WTC11 (cell line): ENCODE measurements around the gene MATR3. TPM values are rescaled to one million over a fixed set of nuclear protein-coding genes. Genes with fewer than 3 reads are reported as not detected.

ENCODE experiments used
- ATAC-seq: fragments of 200-7000 bp; cut with Tn5 transposase; 2 replicates; pipeline ENCODE4 v1.10.0; 2021; ENCODE audit warnings: mild to moderate bottlenecking, moderate library complexity
- CTCF ChIA-PET: fragments of 300-600 bp; sonication (Branson Sonifier 250); formaldehyde crosslinking; loops from one replicate; lab custom pipeline; 2021; ENCODE audit warnings: antibody characterized with exemption; lab: Charles Lee
- POLR2A ChIA-PET: fragments of 350-600 bp; sonication (Branson Sonifier 250); formaldehyde crosslinking; loops from one replicate; lab custom pipeline; 2021; ENCODE audit warnings: antibody characterized with exemption; lab: Charles Lee
- DNase-seq: peaks from one replicate; pipeline ENCODE4 v3.0.0; 2021; ENCODE audit warnings: low spot score
- H3K27ac Mint-ChIP-seq: 2 replicates; pipeline ENCODE4 v1.8.0; 2021; ENCODE audit warnings: mixed read lengths
- H3K27me3 Mint-ChIP-seq: 2 replicates; pipeline ENCODE4 v1.8.0; 2021; ENCODE audit warnings: low read depth, mild to moderate bottlenecking, moderate library complexity, mixed read lengths
- H3K36me3 Mint-ChIP-seq: 2 replicates; pipeline ENCODE4 v1.8.0; 2021; ENCODE audit warnings: mixed read lengths
- H3K4me1 Mint-ChIP-seq: 2 replicates; pipeline ENCODE4 v1.8.0; 2022; ENCODE audit warnings: mixed read lengths
- H3K4me3 Mint-ChIP-seq: 2 replicates; pipeline ENCODE4 v1.8.0; 2021; ENCODE audit warnings: mild to moderate bottlenecking, moderate library complexity, mixed read lengths
- H3K9me3 Mint-ChIP-seq: 2 replicates; pipeline ENCODE4 v1.8.0; 2021; ENCODE audit warnings: mixed read lengths
- FOXJ3 ChIP-seq: sonication (generic); formaldehyde crosslinking; IDR thresholded peaks from 2 replicates; pipeline ENCODE4 v1.9.0; 2021; ENCODE audit warnings: missing genetic modification reagents, mild to moderate bottlenecking, borderline replicate concordance
- GABPB1 ChIP-seq: sonication (generic); formaldehyde crosslinking; IDR thresholded peaks from 2 replicates; pipeline ENCODE4 v1.8.1; 2023; ENCODE audit warnings: mild to moderate bottlenecking, missing genetic modification reagents
- HMGA2 ChIP-seq: fragments of 250-450 bp; sonication (Bioruptor Pico); IDR thresholded peaks from 2 replicates; pipeline ENCODE4 v1.4.0; 2021; ENCODE audit warnings: mild to moderate bottlenecking, moderate library complexity
- IRF2 ChIP-seq: sonication (generic); formaldehyde crosslinking; IDR thresholded peaks from 2 replicates; pipeline ENCODE4 v1.8.0; 2022; ENCODE audit warnings: low read depth, missing genetic modification reagents, borderline replicate concordance
- KAT7 ChIP-seq: sonication (generic); formaldehyde crosslinking; IDR thresholded peaks from 2 replicates; pipeline ENCODE4 v1.8.1; 2023; ENCODE audit warnings: missing genetic modification reagents, mild to moderate bottlenecking, borderline replicate concordance
- MYBL2 ChIP-seq: sonication (generic); formaldehyde crosslinking; IDR thresholded peaks from 2 replicates; pipeline ENCODE4 v1.8.1; 2023; ENCODE audit warnings: mild to moderate bottlenecking, moderate library complexity, missing genetic modification reagents
- NFATC4 ChIP-seq: fragments of 250-450 bp; sonication (Bioruptor Pico); IDR thresholded peaks from 2 replicates; pipeline ENCODE4 v1.9.0; 2021; ENCODE audit warnings: mild to moderate bottlenecking
- OVOL2 ChIP-seq: fragments of 250-450 bp; sonication (Bioruptor Pico); IDR thresholded peaks from 2 replicates; pipeline ENCODE4 v1.9.0; 2021; ENCODE audit warnings: mild to moderate bottlenecking, borderline replicate concordance
- RELA ChIP-seq: sonication (generic); formaldehyde crosslinking; IDR thresholded peaks from 2 replicates; pipeline ENCODE4 v1.8.1; 2022; ENCODE audit warnings: missing genetic modification reagents, mild to moderate bottlenecking, borderline replicate concordance
- SMAD4 ChIP-seq: sonication (generic); formaldehyde crosslinking; IDR thresholded peaks from 2 replicates; pipeline ENCODE4 v1.8.0; 2022; ENCODE audit warnings: mild to moderate bottlenecking, missing genetic modification reagents
- TCF7 ChIP-seq: sonication (generic); formaldehyde crosslinking; IDR thresholded peaks from 2 replicates; pipeline ENCODE4 v1.8.0; 2022; ENCODE audit warnings: mild to moderate bottlenecking, low read depth, missing genetic modification reagents, moderate library complexity
- TP53 ChIP-seq: sonication (generic); formaldehyde crosslinking; IDR thresholded peaks from 2 replicates; pipeline ENCODE4 v1.8.1; 2023; ENCODE audit warnings: mild to moderate bottlenecking, missing genetic modification reagents
- ZBTB21 ChIP-seq: sonication (generic); formaldehyde crosslinking; IDR thresholded peaks from 2 replicates; pipeline ENCODE4 v1.8.1; 2023; ENCODE audit warnings: mild to moderate bottlenecking, missing genetic modification reagents, borderline replicate concordance
- ZNF121 ChIP-seq: sonication (generic); formaldehyde crosslinking; IDR thresholded peaks from 2 replicates; pipeline ENCODE4 v1.8.0; 2023; ENCODE audit warnings: missing genetic modification reagents
- ZNF138 ChIP-seq: sonication (generic); formaldehyde crosslinking; conservative IDR thresholded peaks from 2 replicates; pipeline ENCODE4 v1.8.1; 2022; ENCODE audit warnings: mild to moderate bottlenecking, moderate library complexity, missing genetic modification reagents
- ZNF232 ChIP-seq: sonication (generic); formaldehyde crosslinking; IDR thresholded peaks from 2 replicates; pipeline ENCODE4 v1.8.0; 2022; ENCODE audit warnings: mild to moderate bottlenecking, missing genetic modification reagents
- ZNF396 ChIP-seq: fragments of 250-450 bp; sonication (Bioruptor Pico); IDR thresholded peaks from 2 replicates; pipeline ENCODE4 v1.8.0; 2021; ENCODE audit warnings: mild to moderate bottlenecking, moderate library complexity, borderline replicate concordance
- total RNA-seq: library from RNA; stranded (reverse); gene quantifications from 3 replicates; pipeline ENCODE4 v1.2.3, GENCODE V29; 2021
- TF ChIP-seq, protein P1 (sequence below): fragments of 250-450 bp; sonication (Bioruptor Pico); IDR thresholded peaks from 2 replicates; pipeline ENCODE4 v2.1.2; 2022; ENCODE audit warnings: mild to moderate bottlenecking, moderate library complexity
- TF ChIP-seq, protein P2 (sequence below): sonication (generic); formaldehyde crosslinking; IDR thresholded peaks from 2 replicates; pipeline ENCODE4 v1.8.0; 2022; ENCODE audit warnings: mild to moderate bottlenecking, missing genetic modification reagents
- TF ChIP-seq, protein P3 (sequence below): fragments of 200-600 bp; IDR thresholded peaks from 2 replicates; pipeline ENCODE4 v1.8.0; 2022; ENCODE audit warnings: antibody characterized with exemption
- TF ChIP-seq, protein P4 (sequence below): sonication (generic); formaldehyde crosslinking; IDR thresholded peaks from 2 replicates; pipeline ENCODE4 v1.8.1; 2022; ENCODE audit warnings: missing genetic modification reagents, borderline replicate concordance
- TF ChIP-seq, protein P5 (sequence below): sonication (generic); formaldehyde crosslinking; IDR thresholded peaks from 2 replicates; pipeline ENCODE4 v1.8.0; 2022; ENCODE audit warnings: mild to moderate bottlenecking, missing genetic modification reagents
- TF ChIP-seq, protein P6 (sequence below): sonication (generic); formaldehyde crosslinking; IDR thresholded peaks from 2 replicates; pipeline ENCODE4 v1.8.1; 2022; ENCODE audit warnings: low read depth, mild to moderate bottlenecking, moderate library complexity, missing genetic modification reagents, borderline replicate concordance
- TF ChIP-seq, protein P7 (sequence below): sonication (generic); formaldehyde crosslinking; conservative IDR thresholded peaks from 2 replicates; pipeline ENCODE4 v1.8.1; 2022; ENCODE audit warnings: mild to moderate bottlenecking, missing genetic modification reagents
- TF ChIP-seq, protein P8 (sequence below): fragments of 250-450 bp; sonication (Bioruptor Pico); IDR thresholded peaks from 2 replicates; pipeline ENCODE4 v1.9.0; 2021; ENCODE audit warnings: moderate library complexity, mild to moderate bottlenecking, inconsistent platforms, borderline replicate concordance
- TF ChIP-seq, protein P9 (sequence below): sonication (generic); formaldehyde crosslinking; IDR thresholded peaks from 2 replicates; pipeline ENCODE4 v1.8.0; 2023; ENCODE audit warnings: missing genetic modification reagents

MATR3 gene
- total RNA-seq, 1 experiment from 2014 or later = 290 TPM

DNA sequence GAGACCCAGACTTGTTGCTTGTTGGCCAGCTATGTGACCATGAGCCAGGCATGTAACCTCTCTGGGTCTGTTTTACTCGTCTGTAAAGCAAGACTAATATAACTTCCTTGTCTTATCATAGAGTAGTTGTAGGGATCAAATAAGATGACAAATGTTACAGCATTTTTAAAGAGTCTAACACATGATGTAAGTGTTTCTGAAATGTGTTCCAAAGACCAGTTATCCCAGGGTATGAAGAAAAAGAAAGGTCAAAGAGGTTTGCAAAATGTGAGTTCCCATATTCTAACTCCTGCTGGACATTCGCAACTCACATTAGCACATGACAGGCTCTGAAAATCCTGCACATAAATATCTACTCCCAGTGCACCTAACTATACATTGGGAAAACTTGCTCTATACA is 28.5 kb upstream of the MATR3 start:
- no peak for DNase-seq
- CTCF ChIA-PET = interaction anchor here (1.4 kb wide), 1 partner anchor 14 kb away, joined by 3 read pairs; no protein-coding TSS in a partner anchor
- no peak overlapping the region for H3K4me3 Mint-ChIP-seq
- no peak for TF ChIP-seq ZNF396 (CRISPR knock-in tag)
- TF ChIP-seq TCF7 = no peak
- TF ChIP-seq KAT7 = no peak
- no peak for TF ChIP-seq RELA (CRISPR knock-in tag)
- TF ChIP-seq OVOL2 (CRISPR knock-in tag) = no peak
- TF ChIP-seq TP53 (CRISPR knock-in tag) = no peak
- TF ChIP-seq HMGA2 (CRISPR knock-in tag) = no peak
- TF ChIP-seq, protein P1, sequence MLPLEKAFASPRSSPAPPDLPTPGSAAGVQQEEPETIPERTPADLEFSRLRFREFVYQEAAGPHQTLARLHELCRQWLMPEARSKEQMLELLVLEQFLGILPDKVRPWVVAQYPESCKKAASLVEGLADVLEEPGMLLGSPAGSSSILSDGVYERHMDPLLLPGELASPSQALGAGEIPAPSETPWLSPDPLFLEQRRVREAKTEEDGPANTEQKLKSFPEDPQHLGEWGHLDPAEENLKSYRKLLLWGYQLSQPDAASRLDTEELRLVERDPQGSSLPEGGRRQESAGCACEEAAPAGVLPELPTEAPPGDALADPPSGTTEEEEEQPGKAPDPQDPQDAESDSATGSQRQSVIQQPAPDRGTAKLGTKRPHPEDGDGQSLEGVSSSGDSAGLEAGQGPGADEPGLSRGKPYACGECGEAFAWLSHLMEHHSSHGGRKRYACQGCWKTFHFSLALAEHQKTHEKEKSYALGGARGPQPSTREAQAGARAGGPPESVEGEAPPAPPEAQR (CRISPR knock-in tag) = no peak
- TF ChIP-seq, protein P2, sequence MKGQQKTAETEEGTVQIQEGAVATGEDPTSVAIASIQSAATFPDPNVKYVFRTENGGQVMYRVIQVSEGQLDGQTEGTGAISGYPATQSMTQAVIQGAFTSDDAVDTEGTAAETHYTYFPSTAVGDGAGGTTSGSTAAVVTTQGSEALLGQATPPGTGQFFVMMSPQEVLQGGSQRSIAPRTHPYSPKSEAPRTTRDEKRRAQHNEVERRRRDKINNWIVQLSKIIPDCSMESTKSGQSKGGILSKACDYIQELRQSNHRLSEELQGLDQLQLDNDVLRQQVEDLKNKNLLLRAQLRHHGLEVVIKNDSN (CRISPR knock-in tag) = no peak
- TF ChIP-seq MYBL2 (CRISPR knock-in tag) = no peak
- TF ChIP-seq ZNF138 (CRISPR knock-in tag) = no peak
- TF ChIP-seq, protein P3, sequence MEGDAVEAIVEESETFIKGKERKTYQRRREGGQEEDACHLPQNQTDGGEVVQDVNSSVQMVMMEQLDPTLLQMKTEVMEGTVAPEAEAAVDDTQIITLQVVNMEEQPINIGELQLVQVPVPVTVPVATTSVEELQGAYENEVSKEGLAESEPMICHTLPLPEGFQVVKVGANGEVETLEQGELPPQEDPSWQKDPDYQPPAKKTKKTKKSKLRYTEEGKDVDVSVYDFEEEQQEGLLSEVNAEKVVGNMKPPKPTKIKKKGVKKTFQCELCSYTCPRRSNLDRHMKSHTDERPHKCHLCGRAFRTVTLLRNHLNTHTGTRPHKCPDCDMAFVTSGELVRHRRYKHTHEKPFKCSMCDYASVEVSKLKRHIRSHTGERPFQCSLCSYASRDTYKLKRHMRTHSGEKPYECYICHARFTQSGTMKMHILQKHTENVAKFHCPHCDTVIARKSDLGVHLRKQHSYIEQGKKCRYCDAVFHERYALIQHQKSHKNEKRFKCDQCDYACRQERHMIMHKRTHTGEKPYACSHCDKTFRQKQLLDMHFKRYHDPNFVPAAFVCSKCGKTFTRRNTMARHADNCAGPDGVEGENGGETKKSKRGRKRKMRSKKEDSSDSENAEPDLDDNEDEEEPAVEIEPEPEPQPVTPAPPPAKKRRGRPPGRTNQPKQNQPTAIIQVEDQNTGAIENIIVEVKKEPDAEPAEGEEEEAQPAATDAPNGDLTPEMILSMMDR = no peak
- TF ChIP-seq, protein P4, sequence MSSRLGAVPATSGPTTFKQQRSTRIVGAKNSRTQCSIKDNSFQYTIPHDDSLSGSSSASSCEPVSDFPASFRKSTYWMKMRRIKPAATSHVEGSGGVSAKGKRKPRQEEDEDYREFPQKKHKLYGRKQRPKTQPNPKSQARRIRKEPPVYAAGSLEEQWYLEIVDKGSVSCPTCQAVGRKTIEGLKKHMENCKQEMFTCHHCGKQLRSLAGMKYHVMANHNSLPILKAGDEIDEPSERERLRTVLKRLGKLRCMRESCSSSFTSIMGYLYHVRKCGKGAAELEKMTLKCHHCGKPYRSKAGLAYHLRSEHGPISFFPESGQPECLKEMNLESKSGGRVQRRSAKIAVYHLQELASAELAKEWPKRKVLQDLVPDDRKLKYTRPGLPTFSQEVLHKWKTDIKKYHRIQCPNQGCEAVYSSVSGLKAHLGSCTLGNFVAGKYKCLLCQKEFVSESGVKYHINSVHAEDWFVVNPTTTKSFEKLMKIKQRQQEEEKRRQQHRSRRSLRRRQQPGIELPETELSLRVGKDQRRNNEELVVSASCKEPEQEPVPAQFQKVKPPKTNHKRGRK (CRISPR knock-in tag) = no peak
- no peak for TF ChIP-seq NFATC4
- H3K27me3 Mint-ChIP-seq = no peaks in the 10 kb centered on the region; the same call in 1 of the 2 replicates
- H3K4me1 Mint-ChIP-seq = peaks cover 23% of the 10 kb centered on the region
- POLR2A ChIA-PET = no interaction called here
- H3K36me3 Mint-ChIP-seq = no peaks in the 10 kb centered on the region
- H3K27ac Mint-ChIP-seq = no peak overlapping the region
- H3K9me3 Mint-ChIP-seq = no peaks in the 10 kb centered on the region
- no peak for ATAC-seq

DNA sequence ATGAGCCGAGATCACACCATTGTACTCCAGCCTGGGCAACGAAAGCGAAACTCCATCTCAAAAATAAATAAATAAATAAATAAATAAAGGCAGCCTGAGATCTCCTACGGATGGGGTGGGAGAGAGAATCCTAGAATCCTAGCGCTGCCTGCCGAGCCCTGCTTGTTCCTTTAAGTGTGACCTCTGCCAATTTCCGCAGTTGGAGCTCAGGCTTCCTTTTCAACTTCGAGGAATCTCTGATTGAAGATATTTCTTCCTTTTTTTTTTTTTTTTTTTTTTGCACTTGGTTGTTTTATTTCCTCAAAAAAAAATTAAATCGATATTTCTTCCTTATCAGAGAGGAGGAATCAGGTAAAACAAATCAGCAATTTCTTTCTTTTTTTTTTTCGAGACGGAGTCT is 27.3 kb upstream of the MATR3 start:
- ATAC-seq = no peak
- no peak for DNase-seq
- H3K27me3 Mint-ChIP-seq = no peaks in the 10 kb centered on the region
- no peak overlapping the region for H3K4me3 Mint-ChIP-seq
- H3K9me3 Mint-ChIP-seq = no peaks in the 10 kb centered on the region
- H3K27ac Mint-ChIP-seq = no peak overlapping the region
- H3K4me1 Mint-ChIP-seq = peaks cover 23% of the 10 kb centered on the region
- CTCF ChIA-PET = interaction anchor here (1.2 to 1.4 kb wide), 2 partner anchors 15 to 515 kb away, joined by 3 read pairs; no protein-coding TSS in a partner anchor
- POLR2A ChIA-PET = interaction anchor here (0.6 to 0.8 kb wide), 3 partner anchors 30 to 719 kb away, joined by 3 to 9 read pairs (median 8); no protein-coding TSS in a partner anchor
- H3K36me3 Mint-ChIP-seq = no peaks in the 10 kb centered on the region
- TF ChIP-seq, protein P5, sequence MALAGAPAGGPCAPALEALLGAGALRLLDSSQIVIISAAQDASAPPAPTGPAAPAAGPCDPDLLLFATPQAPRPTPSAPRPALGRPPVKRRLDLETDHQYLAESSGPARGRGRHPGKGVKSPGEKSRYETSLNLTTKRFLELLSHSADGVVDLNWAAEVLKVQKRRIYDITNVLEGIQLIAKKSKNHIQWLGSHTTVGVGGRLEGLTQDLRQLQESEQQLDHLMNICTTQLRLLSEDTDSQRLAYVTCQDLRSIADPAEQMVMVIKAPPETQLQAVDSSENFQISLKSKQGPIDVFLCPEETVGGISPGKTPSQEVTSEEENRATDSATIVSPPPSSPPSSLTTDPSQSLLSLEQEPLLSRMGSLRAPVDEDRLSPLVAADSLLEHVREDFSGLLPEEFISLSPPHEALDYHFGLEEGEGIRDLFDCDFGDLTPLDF (CRISPR knock-in tag) = no peak
- TF ChIP-seq, protein P6, sequence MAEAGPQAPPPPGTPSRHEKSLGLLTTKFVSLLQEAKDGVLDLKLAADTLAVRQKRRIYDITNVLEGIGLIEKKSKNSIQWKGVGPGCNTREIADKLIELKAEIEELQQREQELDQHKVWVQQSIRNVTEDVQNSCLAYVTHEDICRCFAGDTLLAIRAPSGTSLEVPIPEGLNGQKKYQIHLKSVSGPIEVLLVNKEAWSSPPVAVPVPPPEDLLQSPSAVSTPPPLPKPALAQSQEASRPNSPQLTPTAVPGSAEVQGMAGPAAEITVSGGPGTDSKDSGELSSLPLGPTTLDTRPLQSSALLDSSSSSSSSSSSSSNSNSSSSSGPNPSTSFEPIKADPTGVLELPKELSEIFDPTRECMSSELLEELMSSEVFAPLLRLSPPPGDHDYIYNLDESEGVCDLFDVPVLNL (CRISPR knock-in tag) = no peak
- TF ChIP-seq, protein P7, sequence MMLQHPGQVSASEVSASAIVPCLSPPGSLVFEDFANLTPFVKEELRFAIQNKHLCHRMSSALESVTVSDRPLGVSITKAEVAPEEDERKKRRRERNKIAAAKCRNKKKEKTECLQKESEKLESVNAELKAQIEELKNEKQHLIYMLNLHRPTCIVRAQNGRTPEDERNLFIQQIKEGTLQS (CRISPR knock-in tag) = no peak
- TF ChIP-seq, protein P8, sequence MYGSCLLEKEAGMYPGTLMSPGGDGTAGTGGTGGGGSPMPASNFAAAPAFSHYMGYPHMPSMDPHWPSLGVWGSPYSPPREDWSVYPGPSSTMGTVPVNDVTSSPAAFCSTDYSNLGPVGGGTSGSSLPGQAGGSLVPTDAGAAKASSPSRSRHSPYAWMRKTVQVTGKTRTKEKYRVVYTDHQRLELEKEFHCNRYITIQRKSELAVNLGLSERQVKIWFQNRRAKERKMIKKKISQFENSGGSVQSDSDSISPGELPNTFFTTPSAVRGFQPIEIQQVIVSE (CRISPR knock-in tag) = no peak
- TF ChIP-seq ZNF232 (CRISPR knock-in tag) (no peak), ZBTB21 (CRISPR knock-in tag) (no peak), IRF2 (CRISPR knock-in tag) (no peak), FOXJ3 (CRISPR knock-in tag) (no peak), SMAD4 (CRISPR knock-in tag) (no peak), GABPB1 (CRISPR knock-in tag) (no peak), ZNF121 (CRISPR knock-in tag) (no peak)
- TF ChIP-seq, protein P9, sequence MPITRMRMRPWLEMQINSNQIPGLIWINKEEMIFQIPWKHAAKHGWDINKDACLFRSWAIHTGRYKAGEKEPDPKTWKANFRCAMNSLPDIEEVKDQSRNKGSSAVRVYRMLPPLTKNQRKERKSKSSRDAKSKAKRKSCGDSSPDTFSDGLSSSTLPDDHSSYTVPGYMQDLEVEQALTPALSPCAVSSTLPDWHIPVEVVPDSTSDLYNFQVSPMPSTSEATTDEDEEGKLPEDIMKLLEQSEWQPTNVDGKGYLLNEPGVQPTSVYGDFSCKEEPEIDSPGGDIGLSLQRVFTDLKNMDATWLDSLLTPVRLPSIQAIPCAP (CRISPR knock-in tag) = no peak
